OCI-LY3 (cell line): ENCODE data around the gene ACKR3.

ENCODE experiments used
- H2AFZ ChIP-seq: fragments of 200-600, 300-600 bp; shearing (Covaris generic); 2 replicates; pipeline ENCODE4 v1.6.0; 2014; ENCODE audit warnings: antibody characterized with exemption, low read depth, low read length
- H3K27ac ChIP-seq: fragments of 200-600, 300-600 bp; sonication (generic); 2 replicates; pipeline ENCODE4 v1.5.1; 2014; ENCODE audit warnings: mild to moderate bottlenecking, low read length, moderate library complexity, mixed read lengths
- H3K27me3 ChIP-seq: fragments of 200-600, 300-600 bp; sonication (generic); 2 replicates; pipeline ENCODE4 v1.6.1; 2014; ENCODE audit warnings: low read depth, low read length, mixed read lengths
- H3K36me3 ChIP-seq: fragments of 200-600, 300-600 bp; sonication (generic); replicated peaks from 2 replicates; pipeline ENCODE3; 2014; ENCODE audit warnings: low read depth, low read length, mixed read lengths
- H3K4me1 ChIP-seq: fragments of 300-600, 200-600 bp; sonication (generic); 2 replicates; pipeline ENCODE4 v1.6.1; 2014; ENCODE audit warnings: low read length, mixed read lengths
- H3K4me2 ChIP-seq: fragments of 200-600, 300-600 bp; sonication (generic); 2 replicates; pipeline ENCODE4 v1.6.1; 2014; ENCODE audit warnings: low read length, mixed read lengths
- H3K4me3 ChIP-seq: fragments of 300-600, 200-600 bp; sonication (generic); 2 replicates; pipeline ENCODE4 v1.5.1; 2014; ENCODE audit warnings: antibody characterized with exemption, mild to moderate bottlenecking, low read length, moderate library complexity
- H3K79me2 ChIP-seq: fragments of 300-600, 200-600 bp; shearing (Covaris generic); 2 replicates; pipeline ENCODE4 v1.6.1; 2014; ENCODE audit warnings: mild to moderate bottlenecking, low read length, mixed read lengths
- H3K9ac ChIP-seq: fragments of 300-600, 200-600 bp; shearing (Covaris generic); 2 replicates; pipeline ENCODE4 v1.6.0; 2014; ENCODE audit warnings: mild to moderate bottlenecking, low read length, moderate library complexity
- H3K9me3 ChIP-seq: fragments of 200-600, 300-600 bp; shearing (Covaris generic); 2 replicates; pipeline ENCODE4 v1.6.1; 2014; ENCODE audit warnings: low read length, mixed read lengths; ENCODE audit not compliant: insufficient read depth
- H4K20me1 ChIP-seq: fragments of 200-600, 300-600 bp; sonication (generic); 2 replicates; pipeline ENCODE4 v1.6.1; 2016; ENCODE audit warnings: low read length, mixed read lengths; ENCODE audit not compliant: insufficient read depth
- CTCF ChIP-seq: fragments of 200-600, 300-600 bp; sonication (generic); IDR thresholded peaks from 2 replicates; pipeline ENCODE4 v1.5.1; 2014; ENCODE audit warnings: antibody characterized with exemption, low read length, low read depth
- EZH2phosphoT487 ChIP-seq: fragments of 200-600 bp; shearing (Covaris generic); IDR thresholded peaks from 2 replicates; pipeline ENCODE4 v1.6.1; 2018; ENCODE audit warnings: antibody characterized with exemption, mixed run types, low read depth

The ACKR3 gene

GRCh38 chr2:236618370-236618769 is 48.7 kb downstream of the ACKR3 start:
- Histone ChIP-seq H3K27ac (no peak overlapping the region), H3K4me1 (no peaks in the 10 kb centered on the region), H3K79me2 (no peaks in the 10 kb centered on the region), H3K36me3 (no peaks in the 10 kb centered on the region), H3K9me3 (no peaks in the 10 kb centered on the region), H2AFZ (no peak overlapping the region), H3K27me3 (peaks cover 8% of the 10 kb centered on the region), H3K4me2 (no peak overlapping the region), H4K20me1 (no peaks in the 10 kb centered on the region), H3K9ac (no peak overlapping the region), H3K4me3 (no peak overlapping the region)
- TF ChIP-seq EZH2phosphoT487 (no peak), CTCF (no peak)

GRCh38 chr2:236619910-236620612 is 50.4 kb downstream of the ACKR3 start:
- Histone ChIP-seq H3K9ac (no peak overlapping the region), H3K79me2 (no peaks in the 10 kb centered on the region), H3K9me3 (no peaks in the 10 kb centered on the region), H2AFZ (no peak overlapping the region), H3K36me3 (no peaks in the 10 kb centered on the region), H3K27ac (no peak overlapping the region), H3K27me3 (peaks cover 4% of the 10 kb centered on the region; the same call in 1 of the 2 replicates), H3K4me1 (no peaks in the 10 kb centered on the region), H4K20me1 (no peaks in the 10 kb centered on the region), H3K4me3 (no peak overlapping the region), H3K4me2 (no peak overlapping the region)
- TF ChIP-seq EZH2phosphoT487 (no peak), CTCF (no peak)

DNA sequence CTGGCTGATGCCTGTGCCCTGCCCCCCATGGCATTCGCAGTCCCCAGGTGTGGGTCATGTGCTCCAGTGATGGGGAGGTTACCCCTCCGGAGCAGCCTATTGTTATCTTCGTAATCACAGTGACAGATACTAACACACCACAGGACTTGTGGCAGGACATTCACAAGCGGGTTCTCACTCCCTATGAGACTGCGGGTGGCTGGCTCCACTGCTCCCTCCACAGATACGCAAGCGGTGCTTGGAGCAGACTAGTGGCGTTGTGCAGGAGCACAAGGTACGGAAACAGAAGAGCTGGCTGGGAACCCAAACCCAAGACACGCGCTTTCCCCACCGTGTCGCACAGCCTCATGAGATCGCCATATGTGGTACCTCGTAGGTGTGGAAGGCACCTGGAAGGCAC is 52.2 kb downstream of the ACKR3 start:
- H3K27me3 ChIP-seq = peaks cover 4% of the 10 kb centered on the region; the same call in 1 of the 2 replicates
- no peak overlapping the region for H3K9ac ChIP-seq
- no peaks in the 10 kb centered on the region for H3K79me2 ChIP-seq
- H3K4me2 ChIP-seq = no peak overlapping the region
- no peak overlapping the region for H2AFZ ChIP-seq
- H3K27ac ChIP-seq = no peak overlapping the region
- H4K20me1 ChIP-seq = no peaks in the 10 kb centered on the region
- H3K9me3 ChIP-seq = no peaks in the 10 kb centered on the region
- no peaks in the 10 kb centered on the region for H3K36me3 ChIP-seq
- TF ChIP-seq EZH2phosphoT487 (no peak), CTCF (no peak)
- no peak overlapping the region for H3K4me3 ChIP-seq
- H3K4me1 ChIP-seq = no peaks in the 10 kb centered on the region

DNA sequence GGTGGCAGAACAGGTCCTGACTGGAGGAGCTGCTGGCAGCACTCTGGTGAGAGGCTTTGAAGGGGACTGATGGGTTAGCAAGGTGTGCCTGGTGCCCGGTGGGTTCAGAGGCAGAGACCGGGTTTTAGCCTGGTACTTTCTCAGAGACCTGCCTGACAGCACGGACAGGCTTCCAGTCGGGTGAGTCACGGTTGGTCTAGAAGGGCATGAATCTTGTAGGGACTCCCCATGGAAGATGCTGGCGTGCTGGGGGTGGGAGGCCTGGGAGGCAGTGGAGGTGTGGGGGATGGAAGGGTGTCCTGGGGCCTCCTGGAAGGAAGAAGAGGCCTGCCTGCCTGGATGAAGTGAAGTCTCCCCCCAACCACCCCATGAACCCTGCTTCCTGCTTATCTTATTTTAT is 52.6 kb downstream of the ACKR3 start:
- H2AFZ ChIP-seq = no peak overlapping the region
- H3K9me3 ChIP-seq = no peaks in the 10 kb centered on the region
- H3K9ac ChIP-seq = no peak overlapping the region
- TF ChIP-seq EZH2phosphoT487 = no peak
- no peak for TF ChIP-seq CTCF
- H3K4me3 ChIP-seq = no peak overlapping the region
- no peaks in the 10 kb centered on the region for H3K4me1 ChIP-seq
- no peak overlapping the region for H3K27ac ChIP-seq
- H4K20me1 ChIP-seq = no peaks in the 10 kb centered on the region
- H3K79me2 ChIP-seq = no peaks in the 10 kb centered on the region
- H3K4me2 ChIP-seq = no peak overlapping the region
- H3K36me3 ChIP-seq = no peaks in the 10 kb centered on the region
- H3K27me3 ChIP-seq = peaks cover 4% of the 10 kb centered on the region; the same call in 1 of the 2 replicates
